GM12878 (cell line): ENCODE results near the gene MGMT. TPM values are rescaled to one million over a fixed set of nuclear protein-coding genes. Genes with fewer than 3 reads are reported as not detected.

ENCODE experiments used
- FOXM1 ChIP-seq: IDR thresholded peaks from 2 replicates; pipeline ENCODE4 v1.6.1; 2012; ENCODE audit warnings: low read depth, mild to moderate bottlenecking, inconsistent platforms, low read length, moderate library complexity
- HCFC1 ChIP-seq: fragments of 150-350 bp; IDR thresholded peaks from 2 replicates; pipeline ENCODE4 v1.6.1; 2014; ENCODE audit warnings: low read length
- IKZF2 ChIP-seq, 2 experiments: fragments of 450-650 bp; IDR thresholded peaks; 2 replicates each; pipeline ENCODE4 v1.6.1; 2017; ENCODE audit warnings: mild to moderate bottlenecking in 2 of 2, moderate library complexity in 2 of 2
- SIN3A ChIP-seq: IDR thresholded peaks from 2 replicates; pipeline ENCODE4 v1.6.1; 2012; ENCODE audit warnings: low read depth, low read length, improper control_type of control experiment
- SMAD1 ChIP-seq: fragments of 450-650 bp; IDR thresholded peaks from 2 replicates; pipeline ENCODE4 v1.6.1; 2018; ENCODE audit warnings: mild to moderate bottlenecking, low read depth; ENCODE audit not compliant: partially characterized antibody
- SP1 ChIP-seq: IDR thresholded peaks from one replicate; pipeline ENCODE4 v1.6.1; 2011; ENCODE audit warnings: low read depth, low read length
- SREBF1 ChIP-seq: IDR thresholded peaks from 2 replicates; pipeline ENCODE4 v1.6.1; 2012; ENCODE audit warnings: mild to moderate bottlenecking, low read length
- ZBED1 ChIP-seq: IDR thresholded peaks from 2 replicates; pipeline ENCODE4 v1.6.1; 2016; ENCODE audit warnings: borderline replicate concordance
- ZZZ3 ChIP-seq: IDR thresholded peaks from 2 replicates; pipeline ENCODE4 v1.6.1; 2011; ENCODE audit warnings: low read depth; ENCODE audit not compliant: control insufficient read depth, insufficient read length
- polyA plus RNA-seq, 11 experiments: library from polyadenylated mRNA; depleted of rRNA in 4 of 11; unstranded in 6 of 11; stranded (reverse) in 5 of 11; fragments of >200 nt; fragmentation: Nextera tagmentation in 4 of 11; fragmentation: Illumina TruSeq in 1 of 11; extraction: Ambion mirVana in 4 of 11; extraction: Trizol in 1 of 11; gene quantifications; 1 replicate in 1 of 11; 2 replicates in 10 of 11; pipeline versions ENCODE4 v1.2.1 to v1.2.3, GENCODE V29; 2011 to 2016; ENCODE audit warnings: inconsistent platforms in 2 of 11, missing spikeins in 2 of 11, low read depth in 1 of 11
- total RNA-seq, 4 experiments: library from RNA; depleted of rRNA in 3 of 4; stranded (reverse); fragments of >200 nt in 3 of 4; fragmentation: Illumina TruSeq in 1 of 4; extraction: Trizol in 1 of 4; gene quantifications; 2 replicates each; pipeline versions ENCODE4 v1.2.1 to v1.2.3, GENCODE V29; 2013 to 2021
- TF ChIP-seq, protein P1 (sequence below): fragments of 450-650 bp; IDR thresholded peaks from 2 replicates; pipeline ENCODE4 v1.6.1; 2016; ENCODE audit warnings: mild to moderate bottlenecking, moderate library complexity, borderline replicate concordance
- TF ChIP-seq, protein P2 (sequence below): fragments of 450-650 bp; IDR thresholded peaks from 2 replicates; pipeline ENCODE4 v1.6.1; 2017; ENCODE audit warnings: borderline replicate concordance

Gene MGMT
- total and polyA plus RNA-seq, 10 of the 15 experiments (the other 5 are each of a cell fraction or from before 2014, with no cell fraction given): 0.16 to 24.2 (median 13.3) TPM

DNA sequence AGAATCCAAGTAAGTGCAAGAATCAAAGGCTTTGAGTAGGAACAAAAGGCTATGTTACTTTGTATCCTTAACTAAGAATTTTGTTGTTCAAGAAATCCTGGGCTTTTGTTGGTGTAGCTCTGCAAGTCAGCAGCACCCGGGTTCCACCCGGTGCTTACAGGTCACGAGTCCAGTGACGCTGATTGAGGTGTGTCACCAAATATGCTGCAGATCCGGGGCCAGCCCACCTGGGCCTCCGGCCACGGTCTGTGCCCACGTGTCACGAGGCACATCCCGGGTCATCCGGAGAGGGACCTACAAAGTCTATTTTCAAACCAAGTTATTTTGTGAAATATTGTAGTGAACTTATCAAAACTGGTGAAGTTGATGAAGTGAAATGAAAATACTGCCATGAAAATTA is 103.1 kb downstream of the MGMT start (continued):
- TF ChIP-seq, protein P1, sequence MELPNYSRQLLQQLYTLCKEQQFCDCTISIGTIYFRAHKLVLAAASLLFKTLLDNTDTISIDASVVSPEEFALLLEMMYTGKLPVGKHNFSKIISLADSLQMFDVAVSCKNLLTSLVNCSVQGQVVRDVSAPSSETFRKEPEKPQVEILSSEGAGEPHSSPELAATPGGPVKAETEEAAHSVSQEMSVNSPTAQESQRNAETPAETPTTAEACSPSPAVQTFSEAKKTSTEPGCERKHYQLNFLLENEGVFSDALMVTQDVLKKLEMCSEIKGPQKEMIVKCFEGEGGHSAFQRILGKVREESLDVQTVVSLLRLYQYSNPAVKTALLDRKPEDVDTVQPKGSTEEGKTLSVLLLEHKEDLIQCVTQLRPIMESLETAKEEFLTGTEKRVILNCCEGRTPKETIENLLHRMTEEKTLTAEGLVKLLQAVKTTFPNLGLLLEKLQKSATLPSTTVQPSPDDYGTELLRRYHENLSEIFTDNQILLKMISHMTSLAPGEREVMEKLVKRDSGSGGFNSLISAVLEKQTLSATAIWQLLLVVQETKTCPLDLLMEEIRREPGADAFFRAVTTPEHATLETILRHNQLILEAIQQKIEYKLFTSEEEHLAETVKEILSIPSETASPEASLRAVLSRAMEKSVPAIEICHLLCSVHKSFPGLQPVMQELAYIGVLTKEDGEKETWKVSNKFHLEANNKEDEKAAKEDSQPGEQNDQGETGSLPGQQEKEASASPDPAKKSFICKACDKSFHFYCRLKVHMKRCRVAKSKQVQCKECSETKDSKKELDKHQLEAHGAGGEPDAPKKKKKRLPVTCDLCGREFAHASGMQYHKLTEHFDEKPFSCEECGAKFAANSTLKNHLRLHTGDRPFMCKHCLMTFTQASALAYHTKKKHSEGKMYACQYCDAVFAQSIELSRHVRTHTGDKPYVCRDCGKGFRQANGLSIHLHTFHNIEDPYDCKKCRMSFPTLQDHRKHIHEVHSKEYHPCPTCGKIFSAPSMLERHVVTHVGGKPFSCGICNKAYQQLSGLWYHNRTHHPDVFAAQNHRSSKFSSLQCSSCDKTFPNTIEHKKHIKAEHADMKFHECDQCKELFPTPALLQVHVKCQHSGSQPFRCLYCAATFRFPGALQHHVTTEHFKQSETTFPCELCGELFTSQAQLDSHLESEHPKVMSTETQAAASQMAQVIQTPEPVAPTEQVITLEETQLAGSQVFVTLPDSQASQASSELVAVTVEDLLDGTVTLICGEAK: no peak
- TF ChIP-seq HCFC1: no peak
- TF ChIP-seq IKZF2 (IDR thresholded peaks at IDR 0.05): no peak
- TF ChIP-seq SP1: no peak
- TF ChIP-seq, protein P2, sequence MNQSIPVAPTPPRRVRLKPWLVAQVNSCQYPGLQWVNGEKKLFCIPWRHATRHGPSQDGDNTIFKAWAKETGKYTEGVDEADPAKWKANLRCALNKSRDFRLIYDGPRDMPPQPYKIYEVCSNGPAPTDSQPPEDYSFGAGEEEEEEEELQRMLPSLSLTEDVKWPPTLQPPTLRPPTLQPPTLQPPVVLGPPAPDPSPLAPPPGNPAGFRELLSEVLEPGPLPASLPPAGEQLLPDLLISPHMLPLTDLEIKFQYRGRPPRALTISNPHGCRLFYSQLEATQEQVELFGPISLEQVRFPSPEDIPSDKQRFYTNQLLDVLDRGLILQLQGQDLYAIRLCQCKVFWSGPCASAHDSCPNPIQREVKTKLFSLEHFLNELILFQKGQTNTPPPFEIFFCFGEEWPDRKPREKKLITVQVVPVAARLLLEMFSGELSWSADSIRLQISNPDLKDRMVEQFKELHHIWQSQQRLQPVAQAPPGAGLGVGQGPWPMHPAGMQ: no peak
- TF ChIP-seq SMAD1: no peak
- no peak for TF ChIP-seq ZZZ3
- no peak for TF ChIP-seq ZBED1
- TF ChIP-seq FOXM1: no peak
- no peak for TF ChIP-seq SREBF1
- TF ChIP-seq SIN3A: no peak
- TF ChIP-seq, all 136 proteins: peak for 0
